KBM-7 (cell line): ENCODE results near the gene OCEL1.
"Not testable (repeated sequence)": the region's sequence is repeated elsewhere in the genome, so short reads cannot be mapped to it uniquely, and the experiment has no call there.

ENCODE experiments used
- DNase-seq: peaks from one replicate; pipeline ENCODE4 v3.0.0-alpha.2; 2015
- in situ Hi-C: fragments of 300-500 bp; cut with MboI; formaldehyde crosslinking; loops from 2 replicates; pipeline ENCODE4 v1.14.3; 2020; ENCODE audit warnings: low sequenced_read_pairs, low pct_unique_long_range_greater_than_20kb, mixed read lengths

Gene OCEL1

DNA sequence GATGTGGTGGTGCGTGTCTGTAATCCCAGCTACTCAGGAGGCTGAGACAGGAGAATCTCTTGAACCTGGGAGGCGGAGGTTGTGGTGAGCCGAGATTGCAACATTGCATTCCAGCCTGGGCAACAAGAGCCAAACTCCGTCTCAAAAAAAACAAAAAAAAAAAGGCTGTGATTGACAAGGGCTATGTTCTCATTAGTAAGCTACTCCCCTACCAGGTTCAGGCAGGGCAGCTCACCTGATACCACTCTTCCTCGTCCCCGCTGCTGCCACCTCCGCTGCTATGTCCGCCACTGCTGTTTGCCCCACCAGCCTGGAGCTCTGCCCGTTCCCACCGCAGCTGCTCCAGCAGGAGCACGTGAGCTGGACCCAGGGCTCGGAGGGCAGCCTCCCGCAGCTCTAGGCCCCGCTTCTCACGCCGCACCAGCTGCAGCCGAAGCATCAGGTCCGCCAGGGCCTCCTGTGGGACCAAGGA, 29.2 kb downstream of the OCEL1 start:
- DNase-seq = no peak

DNA sequence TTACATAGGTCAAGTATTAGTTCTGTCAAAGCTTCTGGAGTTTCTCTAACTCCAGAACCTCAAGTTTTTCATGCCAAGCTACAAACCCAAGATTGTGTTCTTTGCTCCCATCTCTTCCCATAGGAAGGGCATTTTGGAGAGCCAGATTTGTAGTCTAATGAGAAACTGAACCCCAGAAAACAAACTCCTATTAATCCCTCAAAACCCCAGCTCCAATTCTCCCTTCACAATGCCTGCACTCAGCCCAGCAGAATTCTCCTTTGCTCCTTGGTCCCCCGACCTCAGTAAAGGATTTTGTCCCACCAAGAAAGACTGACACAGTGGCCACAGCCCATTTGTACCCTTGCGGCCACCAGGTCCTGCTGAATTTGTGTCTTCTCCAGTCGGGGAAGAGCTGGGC, 30.1 kb downstream of the OCEL1 start:
- in situ Hi-C loops = no loop called here
- no peak for DNase-seq

More for the DNA sequence above, 29.2 kb downstream of the OCEL1 start:
- in situ Hi-C loops = no loop called here

GRCh38 chr19:17259118-17259780, 33.2 kb downstream of the OCEL1 start:
- DNase-seq = no peak
- in situ Hi-C loops = no loop called here

DNA sequence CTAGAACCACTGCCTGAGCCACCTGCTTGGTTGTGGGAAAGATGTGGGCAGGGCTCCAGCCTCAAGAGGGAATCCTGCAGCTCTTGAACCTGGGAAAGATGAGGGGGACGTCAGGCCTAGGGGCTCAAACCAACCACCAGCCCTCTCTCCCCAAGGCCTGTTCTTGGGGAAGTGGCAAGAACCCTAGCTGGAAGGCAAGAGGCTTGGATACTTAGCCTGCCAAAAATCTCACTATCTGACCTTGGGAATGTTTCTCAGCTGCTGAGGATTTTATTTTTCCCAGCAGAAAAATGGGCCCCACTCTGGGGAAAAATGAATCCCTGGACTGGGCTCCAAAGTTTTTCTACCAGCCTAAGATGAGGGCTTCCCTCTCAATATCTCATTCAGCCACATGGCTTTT, 33.9 kb downstream of the OCEL1 start:
- DNase-seq = no peak
- in situ Hi-C loops = no loop called here

GRCh38 chr19:17260842-17261325, 34.9 kb downstream of the OCEL1 start:
- in situ Hi-C loops = no loop called here
- DNase-seq = peak; percentile 94

- in situ Hi-C loops = no loop called here
- DNase-seq = no peak
Measured at GRCh38 chr19:17262557-17262956, 36.5 kb downstream of the OCEL1 start.

DNA sequence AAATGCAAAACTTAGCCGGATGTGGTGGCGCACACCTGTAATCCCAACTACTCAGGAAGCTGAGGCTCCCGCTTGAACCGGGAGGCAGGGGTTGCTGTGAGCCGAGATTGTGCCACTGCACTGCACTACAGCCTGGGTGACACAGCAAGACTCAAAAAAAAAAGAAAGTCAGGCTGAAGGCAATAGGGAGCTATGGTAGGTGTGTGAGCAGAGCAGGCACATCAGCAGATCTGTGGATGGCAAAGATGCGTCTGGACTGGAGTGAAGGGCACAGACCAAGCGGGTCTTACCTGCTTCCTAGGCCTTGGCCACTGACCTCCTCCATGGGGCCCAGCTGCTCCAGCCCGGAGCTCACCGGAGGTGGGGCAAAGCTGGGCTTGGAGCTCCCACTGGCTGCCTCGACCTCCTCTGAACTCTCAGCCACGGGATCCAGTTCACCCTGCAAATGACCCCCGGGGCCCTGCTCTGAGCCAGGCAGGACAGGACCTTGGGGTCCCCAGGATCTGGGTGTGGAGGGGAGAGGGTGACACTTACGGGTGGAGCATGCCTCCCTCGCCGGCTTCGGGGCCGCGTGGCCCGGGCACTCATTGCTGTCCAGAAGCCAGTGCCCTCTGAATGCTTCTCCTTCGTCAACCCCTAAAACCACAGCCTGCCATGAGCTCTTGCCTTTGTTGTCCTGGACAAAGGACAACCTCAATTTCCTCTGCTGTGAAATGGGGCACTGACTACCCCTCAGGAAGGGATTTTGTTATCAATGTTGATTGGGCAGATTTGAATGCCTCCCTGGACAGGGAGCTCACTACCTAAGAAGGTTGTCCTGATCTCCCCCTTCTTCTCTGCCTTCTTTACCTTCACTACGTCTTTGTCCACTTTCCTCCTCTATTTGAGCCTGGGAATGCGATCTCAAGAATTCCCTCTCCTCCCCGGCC, 38.0 kb downstream of the OCEL1 start:
- in situ Hi-C loops = no loop called here
- no peak for DNase-seq

GRCh38 chr19:17264641-17264979, 38.6 kb downstream of the OCEL1 start, which contains the start of gene USHBP1:
Gene USHBP1 (minus strand): TSS chr19:17264745. CDS start chr19:17264299, 446 bp downstream.
- in situ Hi-C loops = no loop called here
- no peak for DNase-seq

GRCh38 chr19:17266026-17266425, 40.0 kb downstream of the OCEL1 start:
- in situ Hi-C loops = no loop called here
- DNase-seq = no peak

DNA sequence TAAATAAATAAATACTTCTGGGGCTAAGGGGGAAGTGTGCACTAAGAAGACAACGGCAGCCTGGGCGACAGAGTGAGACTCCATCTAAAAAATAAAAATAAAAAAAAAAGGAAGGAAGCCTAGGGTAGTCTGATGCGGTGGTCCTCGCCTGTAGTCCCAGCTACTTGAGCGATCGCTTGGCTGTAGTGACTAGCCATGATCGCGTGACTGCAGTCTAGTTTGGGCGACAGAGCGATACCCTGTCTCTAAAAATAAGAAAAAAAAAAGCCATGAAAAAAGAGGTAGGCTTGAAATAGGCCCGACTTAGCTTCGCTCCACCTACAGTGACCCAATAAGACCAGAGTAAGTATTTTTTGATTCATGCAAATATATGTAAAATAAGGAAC, 40.6 kb downstream of the OCEL1 start:
- DNase-seq = no peak
- in situ Hi-C loops = no loop called here

GRCh38 chr19:17266975-17267788, 41.2 kb downstream of the OCEL1 start, which contains the start of gene BABAM1:
Gene BABAM1 (plus strand): TSS chr19:17267443. CDS start chr19:17268807, 1,364 bp downstream.
- in situ Hi-C loops = no loop called here
- DNase-seq = peak; percentile 100

DNA sequence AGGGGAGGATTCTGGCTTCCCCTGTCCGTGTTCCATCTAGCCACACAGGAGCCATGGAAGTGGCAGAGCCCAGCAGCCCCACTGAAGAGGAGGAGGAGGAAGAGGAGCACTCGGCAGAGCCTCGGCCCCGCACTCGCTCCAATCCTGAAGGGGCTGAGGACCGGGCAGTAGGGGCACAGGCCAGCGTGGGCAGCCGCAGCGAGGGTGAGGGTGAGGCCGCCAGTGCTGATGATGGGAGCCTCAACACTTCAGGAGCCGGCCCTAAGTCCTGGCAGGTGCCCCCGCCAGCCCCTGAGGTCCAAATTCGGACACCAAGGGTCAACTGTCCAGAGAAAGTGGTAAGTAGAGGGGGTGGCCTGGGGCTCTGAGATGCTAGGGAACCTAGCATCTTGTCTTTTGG, 42.7 kb downstream of the OCEL1 start:
- in situ Hi-C loops = no loop called here
- no peak for DNase-seq

- in situ Hi-C loops, DNase-seq: not testable (repeated sequence)
Measured at GRCh38 chr19:17274892-17275291, 48.9 kb downstream of the OCEL1 start.

DNA sequence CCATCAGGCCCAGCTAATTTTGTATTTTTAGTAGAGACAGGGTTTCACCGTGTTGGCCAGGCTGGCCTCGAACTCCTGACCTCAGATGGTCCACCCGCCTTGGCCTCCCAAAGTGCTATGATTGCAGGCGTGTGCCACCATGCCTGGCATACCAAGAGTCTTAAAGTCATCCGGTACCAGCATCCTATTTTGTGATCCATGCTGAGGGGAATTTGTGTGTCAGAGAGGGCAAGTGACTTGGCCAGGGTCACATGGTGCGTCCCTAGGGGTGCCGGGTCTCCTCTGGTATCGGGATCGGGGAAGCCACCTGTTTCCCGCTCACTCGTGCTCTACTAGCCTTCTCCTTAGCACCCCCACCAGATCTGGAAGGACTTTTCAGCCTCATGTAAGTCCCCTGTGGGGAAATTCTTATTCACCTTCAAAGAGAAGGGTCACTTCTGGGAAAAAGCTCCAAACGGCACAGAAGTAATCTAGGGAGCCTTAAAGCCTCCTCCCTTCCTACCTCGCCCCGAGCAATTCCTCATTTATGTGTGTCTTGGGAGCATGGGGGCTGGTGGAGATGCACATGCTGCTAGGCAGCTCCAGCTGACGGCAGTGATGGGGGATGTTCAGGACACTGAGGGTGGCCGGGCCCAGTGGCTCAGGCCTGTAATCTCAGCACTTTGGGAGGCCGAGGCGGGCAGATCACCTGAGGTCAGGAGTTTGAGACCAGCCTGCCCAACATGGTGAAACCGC, 49.6 kb downstream of the OCEL1 start:
- DNase-seq = no peak
- in situ Hi-C loops = no loop called here
